ENCODE measurements around the gene CYRIA.

Gene CYRIA

DNA sequence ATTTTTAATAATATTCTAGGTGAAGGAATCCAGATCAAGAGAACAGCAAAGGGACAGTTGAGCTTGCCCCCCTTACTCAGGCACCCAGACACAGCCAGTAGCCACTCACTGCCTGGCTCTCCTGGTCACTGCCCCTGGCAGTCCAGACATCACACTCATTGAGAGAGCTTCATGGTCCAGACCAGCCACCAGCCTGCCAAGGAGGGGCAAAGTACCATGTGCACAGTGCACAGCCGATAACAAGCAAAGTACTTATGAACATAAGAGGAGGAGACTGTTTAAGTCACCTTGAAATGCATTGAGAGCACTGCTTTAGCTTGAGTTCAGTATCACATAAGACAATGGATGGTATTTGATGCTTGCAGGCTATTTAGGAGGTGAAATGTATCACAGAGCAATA lies 21.6 kb upstream of the CYRIA start:
- TF ChIP-seq EZH2phosphoT487 (IDR thresholded peaks at IDR 0.05; ENCODE audit: borderline replicate concordance): no peak
- TF ChIP-seq, protein P1, sequence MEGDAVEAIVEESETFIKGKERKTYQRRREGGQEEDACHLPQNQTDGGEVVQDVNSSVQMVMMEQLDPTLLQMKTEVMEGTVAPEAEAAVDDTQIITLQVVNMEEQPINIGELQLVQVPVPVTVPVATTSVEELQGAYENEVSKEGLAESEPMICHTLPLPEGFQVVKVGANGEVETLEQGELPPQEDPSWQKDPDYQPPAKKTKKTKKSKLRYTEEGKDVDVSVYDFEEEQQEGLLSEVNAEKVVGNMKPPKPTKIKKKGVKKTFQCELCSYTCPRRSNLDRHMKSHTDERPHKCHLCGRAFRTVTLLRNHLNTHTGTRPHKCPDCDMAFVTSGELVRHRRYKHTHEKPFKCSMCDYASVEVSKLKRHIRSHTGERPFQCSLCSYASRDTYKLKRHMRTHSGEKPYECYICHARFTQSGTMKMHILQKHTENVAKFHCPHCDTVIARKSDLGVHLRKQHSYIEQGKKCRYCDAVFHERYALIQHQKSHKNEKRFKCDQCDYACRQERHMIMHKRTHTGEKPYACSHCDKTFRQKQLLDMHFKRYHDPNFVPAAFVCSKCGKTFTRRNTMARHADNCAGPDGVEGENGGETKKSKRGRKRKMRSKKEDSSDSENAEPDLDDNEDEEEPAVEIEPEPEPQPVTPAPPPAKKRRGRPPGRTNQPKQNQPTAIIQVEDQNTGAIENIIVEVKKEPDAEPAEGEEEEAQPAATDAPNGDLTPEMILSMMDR (conservative IDR thresholded peaks at IDR 0.05; ENCODE audit: low read length): no peak
- Histone ChIP-seq H3K79me2 (ENCODE audit: insufficient read depth, low read length) (no peaks in the 10 kb centered on the region), H3K27me3 (ENCODE audit: insufficient read depth, low read length, poor library complexity, severe bottlenecking) (no peaks in the 10 kb centered on the region), H4K20me1 (ENCODE audit: insufficient read depth, low read length, poor library complexity, severe bottlenecking) (no peaks in the 10 kb centered on the region), H3K4me2 (ENCODE audit: low read depth, low read length, poor library complexity, severe bottlenecking) (no peak overlapping the region), H3K4me1 (ENCODE audit: insufficient read depth, low read length, poor library complexity, severe bottlenecking) (no peaks in the 10 kb centered on the region), H3K9ac (ENCODE audit: low read depth, low read length, poor library complexity, severe bottlenecking) (no peak overlapping the region), H2AFZ (ENCODE audit: low read length) (no peak overlapping the region), H3K9me2 (replicated peaks; ENCODE audit: low read depth, low read length) (no peaks in the 10 kb centered on the region), H3K36me3 (ENCODE audit: insufficient read depth, low read length) (no peaks in the 10 kb centered on the region), H3K9me3 (ENCODE audit: insufficient read depth, low read depth, low read length) (no peaks in the 10 kb centered on the region), H3K4me3 (ENCODE audit: low read length, poor library complexity, severe bottlenecking) (no peak overlapping the region), H3F3A (ENCODE audit: low read depth) (no peaks in the 10 kb centered on the region)

DNA sequence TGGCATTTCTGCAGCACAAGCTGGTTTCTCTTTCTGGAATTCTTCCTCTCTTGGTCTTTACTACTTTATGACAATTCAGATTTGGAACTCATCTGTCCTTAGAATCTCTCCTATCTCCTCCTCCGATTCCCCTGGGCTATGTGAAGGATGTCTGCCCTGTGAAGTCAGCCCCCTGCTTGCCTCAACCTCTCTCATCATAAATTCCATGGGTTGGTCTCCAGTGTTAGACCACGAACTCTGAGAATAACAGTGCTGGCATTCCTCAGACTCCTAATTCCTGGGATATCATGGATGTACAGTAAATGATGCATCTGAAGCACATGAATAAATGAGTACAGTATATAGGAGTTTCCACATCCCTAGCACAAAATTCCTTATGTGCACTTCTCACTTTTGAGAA lies 21.0 kb upstream of the CYRIA start:
- no peak for TF ChIP-seq EZH2phosphoT487 (IDR thresholded peaks at IDR 0.05; ENCODE audit: borderline replicate concordance)
- TF ChIP-seq, protein P1 (conservative IDR thresholded peaks at IDR 0.05; ENCODE audit: low read length): no peak
- Histone ChIP-seq H3F3A (ENCODE audit: low read depth) (no peaks in the 10 kb centered on the region), H3K4me1 (ENCODE audit: insufficient read depth, low read length, poor library complexity, severe bottlenecking) (no peaks in the 10 kb centered on the region)

DNA sequence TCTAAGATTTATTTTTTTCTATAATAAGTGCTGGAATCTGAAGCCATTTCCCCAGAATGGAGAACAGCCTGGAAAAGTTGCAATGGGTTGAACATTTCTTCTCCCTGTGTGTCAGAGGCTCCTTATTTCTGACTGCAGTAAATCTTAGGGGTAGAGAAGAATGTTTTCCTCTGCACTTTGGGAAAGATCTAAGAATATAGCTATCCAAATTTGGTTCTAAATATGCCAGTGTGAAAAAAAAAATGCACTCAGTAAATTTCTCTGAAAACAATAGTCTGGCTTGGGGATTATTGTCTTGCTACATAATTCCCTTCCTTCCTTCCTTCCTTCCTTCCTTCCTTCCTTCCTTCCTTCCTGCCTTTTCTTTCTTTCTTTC lies 19.7 kb upstream of the CYRIA start:
- no peak overlapping the region for H2AFZ ChIP-seq (ENCODE audit: low read length)
- no peak overlapping the region for H3K4me3 ChIP-seq (ENCODE audit: low read length, poor library complexity, severe bottlenecking)
- H3K9me2 ChIP-seq (replicated peaks; ENCODE audit: low read depth, low read length): no peaks in the 10 kb centered on the region
- no peaks in the 10 kb centered on the region for H3K9me3 ChIP-seq (ENCODE audit: insufficient read depth, low read depth, low read length)
- TF ChIP-seq EZH2phosphoT487 (IDR thresholded peaks at IDR 0.05; ENCODE audit: borderline replicate concordance): no peak
- TF ChIP-seq, protein P1 (conservative IDR thresholded peaks at IDR 0.05; ENCODE audit: low read length): no peak
- H3K36me3 ChIP-seq (ENCODE audit: insufficient read depth, low read length): no peaks in the 10 kb centered on the region
- no peaks in the 10 kb centered on the region for H3K4me1 ChIP-seq (ENCODE audit: insufficient read depth, low read length, poor library complexity, severe bottlenecking)
- H3K4me2 ChIP-seq (ENCODE audit: low read depth, low read length, poor library complexity, severe bottlenecking): no peak overlapping the region
- no peak overlapping the region for H3K9ac ChIP-seq (ENCODE audit: low read depth, low read length, poor library complexity, severe bottlenecking)
- H4K20me1 ChIP-seq (ENCODE audit: insufficient read depth, low read length, poor library complexity, severe bottlenecking): no peaks in the 10 kb centered on the region
- H3K79me2 ChIP-seq (ENCODE audit: insufficient read depth, low read length): no peaks in the 10 kb centered on the region
- H3F3A ChIP-seq (ENCODE audit: low read depth): no peaks in the 10 kb centered on the region
- no peaks in the 10 kb centered on the region for H3K27me3 ChIP-seq (ENCODE audit: insufficient read depth, low read length, poor library complexity, severe bottlenecking)

More for the DNA sequence above, 21.0 kb upstream of the CYRIA start:
- H4K20me1 ChIP-seq (ENCODE audit: insufficient read depth, low read length, poor library complexity, severe bottlenecking): no peaks in the 10 kb centered on the region
- H3K27me3 ChIP-seq (ENCODE audit: insufficient read depth, low read length, poor library complexity, severe bottlenecking): no peaks in the 10 kb centered on the region
- no peaks in the 10 kb centered on the region for H3K36me3 ChIP-seq (ENCODE audit: insufficient read depth, low read length)
- no peak overlapping the region for H3K4me2 ChIP-seq (ENCODE audit: low read depth, low read length, poor library complexity, severe bottlenecking)
- no peak overlapping the region for H2AFZ ChIP-seq (ENCODE audit: low read length)
- no peaks in the 10 kb centered on the region for H3K79me2 ChIP-seq (ENCODE audit: insufficient read depth, low read length)
- no peak overlapping the region for H3K4me3 ChIP-seq (ENCODE audit: low read length, poor library complexity, severe bottlenecking)
- H3K9ac ChIP-seq (ENCODE audit: low read depth, low read length, poor library complexity, severe bottlenecking): no peak overlapping the region
- no peaks in the 10 kb centered on the region for H3K9me3 ChIP-seq (ENCODE audit: insufficient read depth, low read depth, low read length)
- no peaks in the 10 kb centered on the region for H3K9me2 ChIP-seq (replicated peaks; ENCODE audit: low read depth, low read length)

Measured in Loucy (cell line).